GM12864 (cell line): ENCODE data around the gene PRKCD.

Experiments
- DNase-seq: peaks from one replicate; pipeline ENCODE4 v3.0.0-alpha.2; 2011; ENCODE audit warnings: low read depth
- H3K4me3 ChIP-seq: 2 replicates; pipeline ENCODE4 v1.5.1; 2011; ENCODE audit warnings: mild to moderate bottlenecking, low read depth, low read length, control low read depth
- CTCF ChIP-seq: IDR thresholded peaks from 2 replicates; pipeline ENCODE4 v1.5.1; 2011; ENCODE audit warnings: low read depth, mild to moderate bottlenecking, moderate library complexity, low read length, control low read depth, inconsistent platforms; ENCODE audit errors: missing control alignments

The PRKCD gene

DNA sequence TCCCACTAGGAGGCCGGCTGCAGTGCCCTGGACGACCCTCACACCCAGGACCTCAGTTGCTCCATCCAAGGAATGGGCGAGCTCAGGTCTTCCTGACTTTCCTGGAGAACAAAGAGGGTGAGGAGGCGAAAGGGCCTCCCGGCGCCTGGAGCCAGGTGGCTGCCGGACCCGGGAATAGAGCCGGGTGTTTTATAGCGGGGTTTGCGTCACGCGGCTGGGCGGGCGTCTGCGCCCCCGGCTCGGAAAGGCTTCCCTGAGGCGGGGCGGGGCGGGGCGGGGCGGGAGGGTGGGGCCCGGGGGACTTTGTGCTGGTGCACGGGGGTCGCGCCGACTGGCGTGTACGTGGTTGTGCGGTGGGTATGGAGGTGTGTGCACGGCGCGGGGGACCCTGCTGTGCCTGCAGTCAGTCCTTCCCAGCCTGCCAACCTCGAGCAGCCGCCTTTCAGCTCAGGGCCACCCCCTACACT, 4.6 kb upstream of the PRKCD start:
- no peak overlapping the region for H3K4me3 ChIP-seq
- TF ChIP-seq CTCF = no peak
- DNase-seq = no peak

GRCh38 chr3:53157974-53158580, 2.9 kb upstream of the PRKCD start:
- TF ChIP-seq CTCF = no peak
- no peak overlapping the region for H3K4me3 ChIP-seq
- DNase-seq = no peak

- DNase-seq = no peak
Measured at GRCh38 chr3:53158765-53159155, 2.2 kb upstream of the PRKCD start.

GRCh38 chr3:53159156-53160060, 1.6 kb upstream of the PRKCD start:
- DNase-seq = no peak
- no peak overlapping the region for H3K4me3 ChIP-seq
- peak; percentile 1 for TF ChIP-seq CTCF

More at GRCh38 chr3:53158765-53159155, 2.2 kb upstream of the PRKCD start:
- TF ChIP-seq CTCF = no peak
- no peak overlapping the region for H3K4me3 ChIP-seq

DNA sequence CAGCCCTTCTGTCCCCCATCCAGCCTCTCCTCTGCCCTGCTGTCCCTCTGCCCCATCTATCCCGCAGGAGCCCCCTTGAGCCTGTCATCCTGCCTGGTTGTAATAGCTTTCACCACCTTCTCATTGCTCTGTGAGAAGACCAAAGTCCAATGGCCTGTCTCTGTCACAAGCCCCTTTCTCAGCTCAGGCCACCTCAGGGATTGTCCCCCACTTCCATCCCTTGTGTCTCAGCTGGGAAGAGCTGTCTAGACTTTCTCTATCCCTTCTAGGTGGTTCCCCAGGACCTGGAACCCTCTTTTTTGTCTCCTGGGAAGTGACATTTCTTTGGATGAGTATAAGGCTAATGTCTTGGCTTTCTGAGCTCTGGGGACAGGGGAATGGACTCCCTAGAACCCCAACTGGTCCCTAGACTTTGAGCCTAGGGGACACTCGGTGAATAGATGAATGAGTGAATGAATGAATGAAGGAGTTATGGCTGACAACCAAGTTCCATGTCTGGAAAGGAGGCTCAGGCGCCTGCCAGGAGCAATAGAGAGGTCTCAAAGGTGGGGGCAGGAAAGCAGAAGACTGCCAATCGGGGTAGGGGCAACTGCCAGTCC, 849 bp upstream of the PRKCD start:
- peak overlapping the region; percentile 65 for H3K4me3 ChIP-seq
- no peak for TF ChIP-seq CTCF
- DNase-seq = no peak

DNA sequence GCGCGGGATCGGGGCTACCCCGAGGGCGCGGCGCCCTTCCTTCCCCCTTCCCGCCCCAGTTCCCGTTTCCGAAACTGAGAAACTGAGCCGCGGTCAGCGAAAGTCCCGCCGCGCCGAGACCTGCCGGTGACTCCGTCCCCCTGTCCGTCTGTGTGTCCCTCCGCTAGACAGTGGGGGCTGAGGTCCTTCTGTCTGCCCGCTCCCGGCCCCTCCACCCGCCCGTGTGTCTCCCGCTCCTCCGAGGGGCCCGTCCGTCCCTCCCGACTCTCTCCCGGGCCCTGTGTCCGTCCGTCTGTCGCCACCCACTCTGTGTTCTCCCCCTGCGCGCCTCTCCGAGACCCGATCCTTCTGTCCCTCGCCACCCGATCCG, 426 bp downstream of the PRKCD start:
- TF ChIP-seq CTCF = no peak
- H3K4me3 ChIP-seq = peak overlapping the region; percentile 65
- no peak for DNase-seq
